RWPE1 (cell line): Measurements from ENCODE around the gene ZEB2.

Experiments used
- CTCF ChIA-PET: fragments of 350-600 bp; sonication (Branson Sonifier 250); formaldehyde crosslinking; extraction: SDS; loops from one replicate; lab custom pipeline; 2021; lab: Yijun Ruan, JAX
- POLR2A ChIA-PET: fragments of 400-600 bp; formaldehyde crosslinking; extraction: SDS; loops from one replicate; lab custom pipeline; 2020; ENCODE audit warnings: antibody characterized with exemption; ENCODE audit not compliant: low non-redundant PET; lab: Yijun Ruan, JAX
- DNase-seq: peaks from one replicate; pipeline ENCODE4 v3.0.0; 2012; ENCODE audit warnings: low spot score
- H3K27ac ChIP-seq: fragments of 450-650 bp; 2 replicates; pipeline ENCODE4 v1.5.1; 2017
- CTCF ChIP-seq: fragments of 450-650 bp; conservative IDR thresholded peaks from 2 replicates; pipeline ENCODE4 v1.5.1; 2017; ENCODE audit warnings: low read depth, mild to moderate bottlenecking

ZEB2 gene

DNA sequence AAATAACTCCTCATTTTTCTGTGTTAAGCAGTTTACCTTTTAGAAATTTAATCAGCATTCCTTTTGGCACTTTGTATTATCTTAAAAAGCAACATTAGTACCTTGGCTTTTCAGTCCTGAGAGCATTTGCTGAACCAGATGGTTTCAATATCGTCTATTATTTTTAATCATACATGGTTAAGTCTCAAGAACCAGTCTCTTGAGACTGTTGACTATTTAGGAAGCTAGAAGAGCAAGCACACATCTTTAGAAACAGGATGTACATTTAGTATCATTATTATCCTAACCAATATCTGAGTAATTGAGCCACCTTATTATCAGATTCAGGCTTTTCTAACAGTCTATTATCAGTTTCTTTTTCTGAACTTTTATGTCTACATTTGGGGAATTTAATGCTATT lies 28.2 kb upstream of the ZEB2 start:
- ChIA-PET CTCF (no interaction called here), POLR2A (no interaction called here)
- no peak for TF ChIP-seq CTCF
- no peak for DNase-seq
- H3K27ac ChIP-seq: no peak overlapping the region

GRCh38 chr2:144547494-144547893 lies 27.6 kb upstream of the ZEB2 start:
- CTCF ChIA-PET: no interaction called here
- POLR2A ChIA-PET: no interaction called here
- no peak for TF ChIP-seq CTCF
- H3K27ac ChIP-seq: no peak overlapping the region
- no peak for DNase-seq

DNA sequence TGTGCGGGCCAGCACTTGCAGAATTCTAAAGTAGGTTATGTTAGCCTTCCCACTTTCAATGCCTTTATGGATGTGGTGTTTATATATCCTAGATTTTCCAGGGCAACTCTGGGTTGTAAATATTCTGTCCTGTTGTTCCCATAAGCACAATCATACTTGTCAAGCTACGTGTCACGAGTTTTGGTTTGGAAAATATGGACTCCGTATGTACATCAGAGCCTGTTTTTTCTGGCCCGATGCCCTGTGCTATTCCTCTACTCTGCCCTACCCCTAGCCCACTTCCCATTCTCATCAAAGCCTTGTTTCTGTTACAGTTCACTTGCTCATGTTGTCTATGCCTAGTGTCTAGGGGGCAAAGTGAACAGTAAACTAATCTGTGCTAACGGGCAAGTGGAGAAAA lies 27.0 kb upstream of the ZEB2 start:
- no peak overlapping the region for H3K27ac ChIP-seq
- ChIA-PET POLR2A (no interaction called here), CTCF (no interaction called here)
- no peak for DNase-seq
- TF ChIP-seq CTCF: no peak

GRCh38 chr2:144545787-144546186 lies 25.9 kb upstream of the ZEB2 start:
- POLR2A ChIA-PET: no interaction called here
- CTCF ChIA-PET: no interaction called here
- no peak overlapping the region for H3K27ac ChIP-seq
- DNase-seq: no peak
- no peak for TF ChIP-seq CTCF

DNA sequence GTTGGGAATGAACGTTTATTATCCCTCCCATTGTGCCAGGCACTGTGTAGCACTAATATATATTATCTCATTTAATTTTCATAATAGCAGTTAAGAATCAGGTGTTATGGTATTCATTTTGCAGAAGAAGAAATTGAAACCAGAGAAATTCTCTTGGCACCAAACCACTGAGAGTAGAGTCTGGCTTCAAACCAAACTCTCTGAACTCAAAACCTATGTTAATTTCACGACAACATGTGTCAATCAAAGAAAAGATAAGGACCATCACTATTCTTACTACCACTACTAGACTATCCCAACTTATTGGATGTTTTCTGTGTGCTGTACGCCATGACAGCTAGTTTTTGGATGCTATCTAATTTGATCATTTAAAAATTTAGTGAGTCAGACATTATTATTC lies 24.1 kb upstream of the ZEB2 start:
- ChIA-PET CTCF (no interaction called here), POLR2A (no interaction called here)
- TF ChIP-seq CTCF: no peak

GRCh38 chr2:144541396-144541795 lies 21.5 kb upstream of the ZEB2 start:
- TF ChIP-seq CTCF: no peak
- no peak for DNase-seq

More for the DNA sequence above, 24.1 kb upstream of the ZEB2 start:
- H3K27ac ChIP-seq: no peak overlapping the region
- no peak for DNase-seq

GRCh38 chr2:144539289-144539782 lies 19.4 kb upstream of the ZEB2 start:
- ChIA-PET POLR2A (no interaction called here), CTCF (no interaction called here)
- TF ChIP-seq CTCF: no peak
- no peak overlapping the region for H3K27ac ChIP-seq
- DNase-seq: no peak

More at GRCh38 chr2:144541396-144541795, 21.5 kb upstream of the ZEB2 start:
- ChIA-PET POLR2A (no interaction called here), CTCF (no interaction called here)
- H3K27ac ChIP-seq: no peak overlapping the region
